Liver (tissue), 3 donors: ENCODE measurements around the gene ST3GAL5.

ENCODE experiments used
- CTCF ChIP-seq: fragments of 150-350 bp; IDR thresholded peaks from 2 replicates; pipeline ENCODE4 v1.5.1; 2017; ENCODE audit warnings: improper control_type of control experiment, low read depth, low read length; ENCODE audit not compliant: missing input control
- JUND ChIP-seq, 2 donors: IDR thresholded peaks; 2 replicates each; pipeline ENCODE4 v1.6.1; 2016; ENCODE audit warnings: antibody characterized with exemption in 2 of 2
- MAX ChIP-seq: IDR thresholded peaks from 2 replicates; pipeline ENCODE4 v1.6.1; 2016; ENCODE audit warnings: antibody characterized with exemption
- YY1 ChIP-seq: IDR thresholded peaks from 2 replicates; pipeline ENCODE4 v1.6.1; 2016; ENCODE audit warnings: antibody characterized with exemption, mild to moderate bottlenecking
- ZBTB33 ChIP-seq: IDR thresholded peaks from 2 replicates; pipeline ENCODE4 v1.6.1; 2016; ENCODE audit warnings: antibody characterized with exemption
- donor health status: healthy.
- donor health status: healthy.

GRCh38 chr2:85854166-85854509 is 34.7 kb downstream of the ST3GAL5 start:
- no peak for TF ChIP-seq CTCF
- no peak for TF ChIP-seq ZBTB33
- TF ChIP-seq MAX: no peak
- TF ChIP-seq JUND (IDR thresholded peaks at IDR 0.05): no peak
- no peak for TF ChIP-seq YY1
